PC-9 (cell line): ENCODE data around the gene NFIA. TPM values are rescaled to one million over a fixed set of nuclear protein-coding genes. Genes with fewer than 3 reads are reported as not detected.

ENCODE experiments used
- BruUV-seq: library from RNA; stranded (reverse); fragments of 400-500 nt; replicated peaks from 2 replicates; lab custom pipeline; 2021; lab: Mats Ljungman, UMichigan
- CTCF ChIA-PET: fragments of 300-600 bp; sonication (Branson Sonifier 250); formaldehyde crosslinking; loops from one replicate; lab custom pipeline; 2022; ENCODE audit warnings: antibody characterized with exemption; lab: Charles Lee
- POLR2A ChIA-PET: fragments of 300-600 bp; sonication (Branson Sonifier 250); formaldehyde crosslinking; loops from one replicate; lab custom pipeline; 2022; ENCODE audit warnings: antibody characterized with exemption; ENCODE audit not compliant: unreplicated experiment; lab: Charles Lee
- DNase-seq, 2 experiments: peaks; one replicate each; pipeline versions ENCODE4 v3.0.0 to v3.0.0-alpha.2; 2015 to 2022; ENCODE audit warnings: mixed read lengths in 1 of 2
- H2AFZ ChIP-seq: fragments of 200-600 bp; sonication (generic); 2 replicates; pipeline ENCODE4 v1.8.1; 2017; ENCODE audit warnings: antibody characterized with exemption
- H3F3A ChIP-seq: fragments of 200-600 bp; sonication (generic); 2 replicates; pipeline ENCODE4 v1.8.1; 2017; ENCODE audit warnings: antibody characterized with exemption, mild to moderate bottlenecking, low read depth; ENCODE audit not compliant: insufficient read depth
- H3K27ac ChIP-seq: fragments of 200-600 bp; sonication (generic); 2 replicates; pipeline ENCODE4 v1.6.1; 2016; ENCODE audit warnings: mixed run types
- H3K27me3 ChIP-seq: fragments of 200-600 bp; sonication (generic); 2 replicates; pipeline ENCODE4 v1.6.1; 2016; ENCODE audit warnings: low read depth, mixed run types; ENCODE audit not compliant: insufficient read depth
- H3K36me3 ChIP-seq: fragments of 200-600 bp; sonication (generic); 2 replicates; pipeline ENCODE4 v1.6.1; 2016; ENCODE audit warnings: low read depth, mixed run types
- H3K4me1 ChIP-seq: fragments of 200-600 bp; sonication (generic); replicated peaks from 2 replicates; pipeline ENCODE4 v1.6.1; 2016; ENCODE audit warnings: mixed run types; ENCODE audit not compliant: insufficient read depth
- H3K4me2 ChIP-seq: fragments of 200-600 bp; sonication (generic); 2 replicates; pipeline ENCODE4 v1.6.1; 2017; ENCODE audit warnings: mixed run types
- H3K4me3 ChIP-seq: fragments of 200-600 bp; sonication (generic); 2 replicates; pipeline ENCODE4 v1.6.1; 2016; ENCODE audit warnings: mixed run types
- H3K79me2 ChIP-seq: fragments of 200-600 bp; sonication (generic); 2 replicates; pipeline ENCODE4 v1.6.1; 2017; ENCODE audit warnings: low read depth, mixed run types
- H3K9me2 ChIP-seq: fragments of 200-600 bp; sonication (generic); 2 replicates; pipeline ENCODE4 v1.8.1; 2017; ENCODE audit warnings: mild to moderate bottlenecking; ENCODE audit not compliant: insufficient read depth
- H3K9me3 ChIP-seq: fragments of 200-600 bp; sonication (generic); 2 replicates; pipeline ENCODE4 v1.8.1; 2016; ENCODE audit warnings: low read depth; ENCODE audit not compliant: insufficient read depth
- H4K20me1 ChIP-seq: fragments of 200-600 bp; sonication (generic); 2 replicates; pipeline ENCODE4 v1.8.1; 2017; ENCODE audit not compliant: insufficient read depth
- EZH2 ChIP-seq: fragments of 200-600 bp; sonication (generic); IDR thresholded peaks from 2 replicates; pipeline ENCODE4 v1.8.0; 2017; ENCODE audit warnings: antibody characterized with exemption, low read depth
- intact Hi-C: fragments of 100-400 bp; cut with micrococcal nuclease; formaldehyde crosslinking; loops from one replicate; pipeline ENCODE4 v1.10.0; 2022; ENCODE audit not compliant: unreplicated experiment
- total RNA-seq: library from RNA; stranded (reverse); gene quantifications from 2 replicates; pipeline ENCODE4 v1.2.3, GENCODE V29; 2021
- TF ChIP-seq, protein P1 (sequence below): fragments of 200-600 bp; sonication (generic); conservative IDR thresholded peaks from 2 replicates; pipeline ENCODE4 v1.6.1; 2017; ENCODE audit warnings: mixed run types, antibody characterized with exemption, mild to moderate bottlenecking, moderate library complexity

Gene NFIA
- total RNA-seq, 1 experiment from 2014 or later: 26.7 TPM

DNA sequence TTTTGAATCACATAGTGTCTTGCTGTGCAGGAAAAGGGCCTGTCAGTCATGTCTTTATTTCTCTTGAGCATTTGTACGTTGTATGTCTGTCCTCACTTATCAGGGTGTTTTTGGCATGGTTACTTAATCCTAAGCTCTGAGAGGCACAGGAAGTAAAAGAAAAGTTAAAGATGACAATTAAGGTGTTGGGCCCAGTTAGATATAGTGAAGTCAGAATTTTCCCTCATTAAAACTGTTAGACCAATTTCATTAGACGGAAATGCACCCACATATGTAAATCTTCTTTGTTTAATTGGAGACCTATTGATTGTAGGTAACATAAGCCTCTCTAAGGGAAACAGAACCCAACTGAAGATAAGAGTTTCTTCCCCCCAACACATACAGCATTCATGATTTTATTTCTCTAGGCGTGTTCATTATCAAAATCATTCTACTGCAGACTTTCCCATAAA is 21.9 kb downstream of the NFIA start:
- H3K9me2 ChIP-seq: no peaks in the 10 kb centered on the region
- no peak for DNase-seq
- H3K9me3 ChIP-seq: no peaks in the 10 kb centered on the region
- no TSS peak for BruUV-seq
- H3K27ac ChIP-seq: no peak overlapping the region
- H3K4me1 ChIP-seq: no peaks in the 10 kb centered on the region
- no peak overlapping the region for H3K4me2 ChIP-seq
- intact Hi-C loops: no loop called here
- no peak overlapping the region for H2AFZ ChIP-seq
- H3K27me3 ChIP-seq: no peaks in the 10 kb centered on the region
- H3K4me3 ChIP-seq: no peak overlapping the region
- H3F3A ChIP-seq: no peaks in the 10 kb centered on the region; the same call in 1 of the 2 replicates
- peaks cover 51% of the 10 kb centered on the region for H3K79me2 ChIP-seq
- H3K36me3 ChIP-seq: 0 out of 2 replicates have a peak, but pooled peaks cover 11% of the 10 kb centered on the region
- POLR2A ChIA-PET: no interaction called here
- CTCF ChIA-PET: no interaction called here
- H4K20me1 ChIP-seq: 0 out of 2 replicates have a peak, but pooled peaks cover 4% of the 10 kb centered on the region
- no peak for TF ChIP-seq EZH2
- TF ChIP-seq, protein P1, sequence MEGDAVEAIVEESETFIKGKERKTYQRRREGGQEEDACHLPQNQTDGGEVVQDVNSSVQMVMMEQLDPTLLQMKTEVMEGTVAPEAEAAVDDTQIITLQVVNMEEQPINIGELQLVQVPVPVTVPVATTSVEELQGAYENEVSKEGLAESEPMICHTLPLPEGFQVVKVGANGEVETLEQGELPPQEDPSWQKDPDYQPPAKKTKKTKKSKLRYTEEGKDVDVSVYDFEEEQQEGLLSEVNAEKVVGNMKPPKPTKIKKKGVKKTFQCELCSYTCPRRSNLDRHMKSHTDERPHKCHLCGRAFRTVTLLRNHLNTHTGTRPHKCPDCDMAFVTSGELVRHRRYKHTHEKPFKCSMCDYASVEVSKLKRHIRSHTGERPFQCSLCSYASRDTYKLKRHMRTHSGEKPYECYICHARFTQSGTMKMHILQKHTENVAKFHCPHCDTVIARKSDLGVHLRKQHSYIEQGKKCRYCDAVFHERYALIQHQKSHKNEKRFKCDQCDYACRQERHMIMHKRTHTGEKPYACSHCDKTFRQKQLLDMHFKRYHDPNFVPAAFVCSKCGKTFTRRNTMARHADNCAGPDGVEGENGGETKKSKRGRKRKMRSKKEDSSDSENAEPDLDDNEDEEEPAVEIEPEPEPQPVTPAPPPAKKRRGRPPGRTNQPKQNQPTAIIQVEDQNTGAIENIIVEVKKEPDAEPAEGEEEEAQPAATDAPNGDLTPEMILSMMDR: no peak

DNA sequence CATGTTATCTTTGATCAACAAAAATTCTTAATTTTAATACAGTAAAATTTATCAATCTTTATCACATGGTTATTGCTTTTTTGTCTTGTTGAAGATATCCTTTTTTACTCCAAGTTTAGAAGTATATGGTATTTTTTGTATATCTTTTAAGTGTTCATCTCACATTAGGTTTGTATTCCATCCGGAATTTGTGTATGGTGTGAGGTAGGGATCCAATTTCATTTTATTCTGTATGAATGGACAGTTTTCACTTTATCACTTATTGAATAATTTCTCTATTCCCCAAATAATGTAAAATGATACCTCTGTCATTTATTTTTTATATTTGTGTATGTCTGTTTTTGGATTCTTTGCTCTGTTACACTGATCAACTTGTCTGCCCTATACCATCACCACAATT is 25.3 kb downstream of the NFIA start:
- Histone ChIP-seq H3K27ac (no peak overlapping the region), H3K4me1 (no peaks in the 10 kb centered on the region), H3K27me3 (no peaks in the 10 kb centered on the region), H3K4me3 (no peak overlapping the region), H2AFZ (no peak overlapping the region), H3K36me3 (0 out of 2 replicates have a peak, but pooled peaks cover 10% of the 10 kb centered on the region), H3F3A (no peaks in the 10 kb centered on the region; the same call in 1 of the 2 replicates), H3K4me2 (no peak overlapping the region), H3K79me2 (peaks cover 55% of the 10 kb centered on the region), H3K9me3 (no peaks in the 10 kb centered on the region), H3K9me2 (no peaks in the 10 kb centered on the region), H4K20me1 (0 out of 2 replicates have a peak, but pooled peaks cover 4% of the 10 kb centered on the region)
- no peak for DNase-seq
- no TSS peak for BruUV-seq
- intact Hi-C loops: no loop called here
- ChIA-PET POLR2A (no interaction called here), CTCF (no interaction called here)
- TF ChIP-seq EZH2: no peak
- TF ChIP-seq, protein P1: no peak

DNA sequence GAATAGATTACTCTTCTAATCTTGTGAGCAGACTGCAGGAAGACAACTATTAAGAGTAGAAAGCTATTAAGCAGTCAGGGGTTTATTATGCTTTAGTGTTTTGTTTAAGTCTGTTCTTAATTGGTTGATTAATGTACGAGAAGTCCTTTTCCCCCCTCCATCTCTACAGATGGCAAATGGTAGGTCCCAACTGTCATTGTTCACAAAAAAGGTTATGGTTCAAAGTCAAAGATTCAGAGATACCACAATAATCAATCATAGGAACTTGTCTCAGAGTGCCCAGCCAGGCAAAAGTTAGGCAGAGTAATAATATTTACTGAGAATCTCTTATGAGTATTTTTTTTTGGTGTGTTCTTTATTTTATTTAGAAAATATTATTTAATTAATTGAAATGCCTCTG is 26.8 kb downstream of the NFIA start:
- Histone ChIP-seq H3F3A (no peaks in the 10 kb centered on the region), H2AFZ (no peak overlapping the region), H4K20me1 (no peaks in the 10 kb centered on the region), H3K79me2 (peaks cover 59% of the 10 kb centered on the region), H3K4me1 (no peaks in the 10 kb centered on the region), H3K36me3 (0 out of 2 replicates have a peak, but pooled peaks cover 10% of the 10 kb centered on the region), H3K27ac (no peak overlapping the region), H3K4me3 (no peak overlapping the region), H3K9me2 (no peaks in the 10 kb centered on the region), H3K4me2 (no peak overlapping the region), H3K9me3 (no peaks in the 10 kb centered on the region), H3K27me3 (no peaks in the 10 kb centered on the region)
- CTCF ChIA-PET: no interaction called here
- TF ChIP-seq EZH2: no peak
- TF ChIP-seq, protein P1: no peak
- POLR2A ChIA-PET: no interaction called here
- intact Hi-C loops: no loop called here
- no peak for DNase-seq
- no TSS peak for BruUV-seq
